DOHH2 (cell line): Measurements from ENCODE around the gene ZNF728.

Experiments
- EZH2phosphoT487 ChIP-seq: fragments of 200-600 bp; sonication (generic); IDR thresholded peaks from 2 replicates; pipeline ENCODE4 v1.6.1; 2017; ENCODE audit warnings: borderline replicate concordance, mild to moderate bottlenecking, antibody characterized with exemption, low read length, moderate library complexity, mixed read lengths
- TF ChIP-seq, protein P1 (sequence below): fragments of 200-600 bp; sonication (generic); IDR thresholded peaks from one replicate; pipeline ENCODE4 v1.5.1; 2014; ENCODE audit warnings: antibody characterized with exemption, mild to moderate bottlenecking, low read depth, low read length; ENCODE audit not compliant: poor library complexity, severe bottlenecking

DNA sequence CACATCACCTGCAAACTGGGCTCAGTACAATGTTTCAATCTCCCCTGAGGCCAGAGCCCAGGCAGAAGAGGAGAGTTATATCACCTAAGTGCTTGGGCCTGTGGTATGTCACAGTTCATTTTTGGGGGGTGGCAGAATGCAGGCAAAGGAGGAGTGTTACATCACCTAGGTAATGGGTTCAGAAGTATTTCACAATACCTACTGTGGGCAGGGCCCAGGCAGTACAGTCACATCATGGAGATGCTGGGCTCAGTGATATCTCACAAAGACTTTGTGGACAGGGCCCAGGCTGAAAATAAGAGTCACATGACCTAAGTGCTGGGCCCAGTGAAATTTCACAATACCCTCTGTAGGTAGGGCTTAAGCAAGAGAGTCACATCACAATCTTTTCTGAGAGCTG lies 12.7 kb upstream of the ZNF728 start:
- TF ChIP-seq, protein P1, sequence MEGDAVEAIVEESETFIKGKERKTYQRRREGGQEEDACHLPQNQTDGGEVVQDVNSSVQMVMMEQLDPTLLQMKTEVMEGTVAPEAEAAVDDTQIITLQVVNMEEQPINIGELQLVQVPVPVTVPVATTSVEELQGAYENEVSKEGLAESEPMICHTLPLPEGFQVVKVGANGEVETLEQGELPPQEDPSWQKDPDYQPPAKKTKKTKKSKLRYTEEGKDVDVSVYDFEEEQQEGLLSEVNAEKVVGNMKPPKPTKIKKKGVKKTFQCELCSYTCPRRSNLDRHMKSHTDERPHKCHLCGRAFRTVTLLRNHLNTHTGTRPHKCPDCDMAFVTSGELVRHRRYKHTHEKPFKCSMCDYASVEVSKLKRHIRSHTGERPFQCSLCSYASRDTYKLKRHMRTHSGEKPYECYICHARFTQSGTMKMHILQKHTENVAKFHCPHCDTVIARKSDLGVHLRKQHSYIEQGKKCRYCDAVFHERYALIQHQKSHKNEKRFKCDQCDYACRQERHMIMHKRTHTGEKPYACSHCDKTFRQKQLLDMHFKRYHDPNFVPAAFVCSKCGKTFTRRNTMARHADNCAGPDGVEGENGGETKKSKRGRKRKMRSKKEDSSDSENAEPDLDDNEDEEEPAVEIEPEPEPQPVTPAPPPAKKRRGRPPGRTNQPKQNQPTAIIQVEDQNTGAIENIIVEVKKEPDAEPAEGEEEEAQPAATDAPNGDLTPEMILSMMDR: no peak
- TF ChIP-seq EZH2phosphoT487: no peak
